ENCODE measurements around the gene DYRK2.

The DYRK2 gene

GRCh38 chr12:67698672-67699581, 50.4 kb downstream of the DYRK2 start:
- DNase-seq (ENCODE audit: extremely low read depth in 1 of 2, low read depth in 1 of 2), result no peak

GRCh38 chr12:67701121-67701520, 52.6 kb downstream of the DYRK2 start:
- no peak for DNase-seq (ENCODE audit: extremely low read depth in 1 of 2, low read depth in 1 of 2)

- no peak for DNase-seq (ENCODE audit: extremely low read depth in 1 of 2, low read depth in 1 of 2)
Measured at GRCh38 chr12:67702136-67702535, 53.6 kb downstream of the DYRK2 start.

GRCh38 chr12:67704071-67704470, 55.5 kb downstream of the DYRK2 start:
- DNase-seq (ENCODE audit: extremely low read depth in 1 of 2, low read depth in 1 of 2), result no peak

GRCh38 chr12:67705394-67706370, 57.1 kb downstream of the DYRK2 start:
- DNase-seq (ENCODE audit: extremely low read depth in 1 of 2, low read depth in 1 of 2), result no peak

- DNase-seq (ENCODE audit: extremely low read depth in 1 of 2, low read depth in 1 of 2), result no peak
Measured at GRCh38 chr12:67709367-67709954, 60.9 kb downstream of the DYRK2 start.

- DNase-seq (ENCODE audit: extremely low read depth in 1 of 2, low read depth in 1 of 2), result no peak
Measured at GRCh38 chr12:67710582-67710981, 62.0 kb downstream of the DYRK2 start.

GRCh38 chr12:67712011-67712410, 63.5 kb downstream of the DYRK2 start:
- no peak for DNase-seq (ENCODE audit: extremely low read depth in 1 of 2, low read depth in 1 of 2)

- DNase-seq (ENCODE audit: extremely low read depth in 1 of 2, low read depth in 1 of 2), result no peak
Measured at GRCh38 chr12:67714648-67715047, 66.1 kb downstream of the DYRK2 start.

Measured in activated CD8-positive, alpha-beta memory T cell treated with anti-CD3 and anti-CD28 coated beads for 1 hour (primary cell).